GM23338 (cell line): ENCODE data around the gene NCOA1.

Source experiments
- EZH2 ChIP-seq: fragments of 200-600 bp; sonication (generic); IDR thresholded peaks from one replicate; pipeline ENCODE4 v1.8.0; 2017; ENCODE audit warnings: antibody characterized with exemption, mild to moderate bottlenecking, low read depth; ENCODE audit not compliant: unreplicated experiment
- EZH2phosphoT487 ChIP-seq: fragments of 200-600 bp; sonication (generic); IDR thresholded peaks from one replicate; pipeline ENCODE4 v1.8.1; 2018; ENCODE audit warnings: antibody characterized with exemption; ENCODE audit not compliant: unreplicated experiment
- NANOG ChIP-seq: IDR thresholded peaks from 2 replicates; pipeline ENCODE4 v1.6.1; 2016; ENCODE audit warnings: antibody characterized with exemption, borderline replicate concordance
- POLR2AphosphoS5 ChIP-seq: IDR thresholded peaks from 2 replicates; pipeline ENCODE4 v1.6.1; 2016; ENCODE audit warnings: antibody characterized with exemption, low read depth
- TF ChIP-seq, protein P1 (sequence below), 2 experiments: fragments of 200-600 bp in 1 of 2; sonication (generic) in 1 of 2; conservative IDR thresholded peaks; 2 replicates each; pipeline versions ENCODE4 v1.5.1 to v1.6.1; 2016 to 2017; ENCODE audit warnings: antibody characterized with exemption in 2 of 2, low read depth in 2 of 2, mild to moderate bottlenecking in 2 of 2, moderate library complexity in 1 of 2
- TF ChIP-seq, protein P2 (sequence below): IDR thresholded peaks from one replicate; pipeline ENCODE4 v1.6.1; 2018; ENCODE audit warnings: antibody characterized with exemption; ENCODE audit not compliant: unreplicated experiment

- TF ChIP-seq POLR2AphosphoS5 (no peak), EZH2phosphoT487 (no peak), NANOG (no peak), EZH2 (no peak)
- TF ChIP-seq, protein P1, sequence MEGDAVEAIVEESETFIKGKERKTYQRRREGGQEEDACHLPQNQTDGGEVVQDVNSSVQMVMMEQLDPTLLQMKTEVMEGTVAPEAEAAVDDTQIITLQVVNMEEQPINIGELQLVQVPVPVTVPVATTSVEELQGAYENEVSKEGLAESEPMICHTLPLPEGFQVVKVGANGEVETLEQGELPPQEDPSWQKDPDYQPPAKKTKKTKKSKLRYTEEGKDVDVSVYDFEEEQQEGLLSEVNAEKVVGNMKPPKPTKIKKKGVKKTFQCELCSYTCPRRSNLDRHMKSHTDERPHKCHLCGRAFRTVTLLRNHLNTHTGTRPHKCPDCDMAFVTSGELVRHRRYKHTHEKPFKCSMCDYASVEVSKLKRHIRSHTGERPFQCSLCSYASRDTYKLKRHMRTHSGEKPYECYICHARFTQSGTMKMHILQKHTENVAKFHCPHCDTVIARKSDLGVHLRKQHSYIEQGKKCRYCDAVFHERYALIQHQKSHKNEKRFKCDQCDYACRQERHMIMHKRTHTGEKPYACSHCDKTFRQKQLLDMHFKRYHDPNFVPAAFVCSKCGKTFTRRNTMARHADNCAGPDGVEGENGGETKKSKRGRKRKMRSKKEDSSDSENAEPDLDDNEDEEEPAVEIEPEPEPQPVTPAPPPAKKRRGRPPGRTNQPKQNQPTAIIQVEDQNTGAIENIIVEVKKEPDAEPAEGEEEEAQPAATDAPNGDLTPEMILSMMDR (conservative IDR thresholded peaks at IDR 0.05; ENCODE audit: low read depth in 2 of 2) = no peak
- TF ChIP-seq, protein P2, sequence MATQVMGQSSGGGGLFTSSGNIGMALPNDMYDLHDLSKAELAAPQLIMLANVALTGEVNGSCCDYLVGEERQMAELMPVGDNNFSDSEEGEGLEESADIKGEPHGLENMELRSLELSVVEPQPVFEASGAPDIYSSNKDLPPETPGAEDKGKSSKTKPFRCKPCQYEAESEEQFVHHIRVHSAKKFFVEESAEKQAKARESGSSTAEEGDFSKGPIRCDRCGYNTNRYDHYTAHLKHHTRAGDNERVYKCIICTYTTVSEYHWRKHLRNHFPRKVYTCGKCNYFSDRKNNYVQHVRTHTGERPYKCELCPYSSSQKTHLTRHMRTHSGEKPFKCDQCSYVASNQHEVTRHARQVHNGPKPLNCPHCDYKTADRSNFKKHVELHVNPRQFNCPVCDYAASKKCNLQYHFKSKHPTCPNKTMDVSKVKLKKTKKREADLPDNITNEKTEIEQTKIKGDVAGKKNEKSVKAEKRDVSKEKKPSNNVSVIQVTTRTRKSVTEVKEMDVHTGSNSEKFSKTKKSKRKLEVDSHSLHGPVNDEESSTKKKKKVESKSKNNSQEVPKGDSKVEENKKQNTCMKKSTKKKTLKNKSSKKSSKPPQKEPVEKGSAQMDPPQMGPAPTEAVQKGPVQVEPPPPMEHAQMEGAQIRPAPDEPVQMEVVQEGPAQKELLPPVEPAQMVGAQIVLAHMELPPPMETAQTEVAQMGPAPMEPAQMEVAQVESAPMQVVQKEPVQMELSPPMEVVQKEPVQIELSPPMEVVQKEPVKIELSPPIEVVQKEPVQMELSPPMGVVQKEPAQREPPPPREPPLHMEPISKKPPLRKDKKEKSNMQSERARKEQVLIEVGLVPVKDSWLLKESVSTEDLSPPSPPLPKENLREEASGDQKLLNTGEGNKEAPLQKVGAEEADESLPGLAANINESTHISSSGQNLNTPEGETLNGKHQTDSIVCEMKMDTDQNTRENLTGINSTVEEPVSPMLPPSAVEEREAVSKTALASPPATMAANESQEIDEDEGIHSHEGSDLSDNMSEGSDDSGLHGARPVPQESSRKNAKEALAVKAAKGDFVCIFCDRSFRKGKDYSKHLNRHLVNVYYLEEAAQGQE = no peak
These were observed 226.4 kb downstream of the NCOA1 start for GRCh38 chr2:24717263-24717951.
